ENCODE measurements around the gene ITGA7.
A peak's percentile ranks its signal among the peaks of the same experiment; 100 is the strongest.

The ITGA7 gene

GRCh38 chr12:55705782-55706402 lies 1.8 kb downstream of the ITGA7 start:
- TF ChIP-seq CTBP1 (IDR thresholded peaks at IDR 0.05; ENCODE audit: borderline replicate concordance) (no peak), TARDBP (IDR thresholded peaks at IDR 0.05) (no peak), SUZ12 (IDR thresholded peaks at IDR 0.05) (no peak), ARNT (IDR thresholded peaks at IDR 0.05) (no peak), L3MBTL2 (conservative IDR thresholded peaks at IDR 0.05) (no peak), LEF1 (IDR thresholded peaks at IDR 0.05; ENCODE audit: borderline replicate concordance) (no peak), ELF4 (IDR thresholded peaks at IDR 0.05) (no peak), BHLHE40 (IDR thresholded peaks at IDR 0.05; ENCODE audit: borderline replicate concordance) (no peak), SP1 (IDR thresholded peaks at IDR 0.05) (no peak), FOXK2 (IDR thresholded peaks at IDR 0.05) (no peak)
- TF ChIP-seq, protein P1, sequence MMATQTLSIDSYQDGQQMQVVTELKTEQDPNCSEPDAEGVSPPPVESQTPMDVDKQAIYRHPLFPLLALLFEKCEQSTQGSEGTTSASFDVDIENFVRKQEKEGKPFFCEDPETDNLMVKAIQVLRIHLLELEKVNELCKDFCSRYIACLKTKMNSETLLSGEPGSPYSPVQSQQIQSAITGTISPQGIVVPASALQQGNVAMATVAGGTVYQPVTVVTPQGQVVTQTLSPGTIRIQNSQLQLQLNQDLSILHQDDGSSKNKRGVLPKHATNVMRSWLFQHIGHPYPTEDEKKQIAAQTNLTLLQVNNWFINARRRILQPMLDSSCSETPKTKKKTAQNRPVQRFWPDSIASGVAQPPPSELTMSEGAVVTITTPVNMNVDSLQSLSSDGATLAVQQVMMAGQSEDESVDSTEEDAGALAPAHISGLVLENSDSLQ (IDR thresholded peaks at IDR 0.05): no peak
- peak; percentile 38 for DNase-seq (ENCODE audit: extremely low spot score)
- ChIA-PET POLR2A (interaction anchor here (0.8 to 2.9 kb wide), 4 partner anchors 10 to 24 kb away, joined by 3 to 18 read pairs (median 8); partner anchors contain the start of genes BLOC1S1 and RDH5), CTCF (interaction anchor here (0.8 to 1.8 kb wide), 11 partner anchors 9 to 112 kb away, joined by 3 to 10 read pairs (median 4); partner anchors contain the start of genes BLOC1S1, ORMDL2 and SARNP)

DNA sequence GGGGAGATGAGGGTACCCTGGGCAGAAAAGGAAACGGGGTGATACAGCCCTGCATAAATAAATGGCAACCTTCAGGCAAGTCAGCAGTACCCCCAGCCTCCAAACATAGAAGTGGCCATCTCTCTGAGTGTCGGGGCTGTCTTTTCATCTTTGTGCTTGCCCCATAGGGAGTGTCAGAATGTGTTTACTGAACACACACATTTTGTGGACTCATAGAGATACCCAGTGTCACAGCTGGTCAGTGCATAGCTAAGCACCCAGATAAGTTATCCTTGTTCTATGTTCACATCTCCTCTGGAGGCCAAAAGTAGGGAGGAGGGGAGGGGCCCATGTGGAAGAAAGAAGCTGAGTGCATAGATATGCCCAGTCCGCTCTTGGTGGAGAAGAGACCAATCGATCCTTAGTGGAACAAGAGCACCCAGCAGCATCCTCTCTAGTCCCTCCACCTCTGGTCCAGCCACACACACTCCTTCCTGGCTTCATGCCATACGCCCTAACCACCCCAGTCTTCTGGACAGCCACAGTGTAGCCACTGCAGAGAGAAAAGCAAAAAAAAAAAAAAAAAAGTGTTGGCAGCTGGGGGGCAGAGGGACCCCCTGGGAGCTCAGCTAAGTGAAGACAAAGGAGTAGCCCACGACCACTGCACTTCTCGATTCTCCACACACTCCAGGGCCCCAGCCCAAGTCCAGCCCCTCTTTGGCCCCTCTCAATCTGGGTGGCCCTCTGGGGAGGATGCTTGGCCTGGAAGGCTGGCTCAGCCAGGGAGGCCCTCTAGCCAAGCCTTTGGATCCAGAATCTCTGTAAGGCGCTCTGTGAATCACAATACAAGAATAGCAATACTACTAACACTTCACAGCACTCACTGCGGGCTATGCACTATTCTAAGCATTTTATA lies 2.6 kb downstream of the ITGA7 start:
- POLR2A ChIA-PET: interaction anchor here (1.3 to 2.9 kb wide), 2 partner anchors 12 to 24 kb away, joined by 6 to 18 read pairs; partner anchors contain the start of gene BLOC1S1

GRCh38 chr12:55703901-55704761 lies 3.6 kb downstream of the ITGA7 start:
- POLR2A ChIA-PET: no interaction called here
- TF ChIP-seq FOXM1 (IDR thresholded peaks at IDR 0.05; ENCODE audit: borderline replicate concordance) (no peak), FOXA1 (IDR thresholded peaks at IDR 0.05) (no peak), L3MBTL2 (conservative IDR thresholded peaks at IDR 0.05) (no peak), ZNF384 (IDR thresholded peaks at IDR 0.05) (no peak)
- TF ChIP-seq, protein P1 (IDR thresholded peaks at IDR 0.05): no peak
- CTCF ChIA-PET: no interaction called here
- DNase-seq (ENCODE audit: extremely low spot score): no peak

More for the DNA sequence above, 2.6 kb downstream of the ITGA7 start:
- CTCF ChIA-PET: interaction anchor here (1.0 to 1.6 kb wide), 5 partner anchors 9 to 113 kb away, joined by 3 to 10 read pairs (median 4); partner anchors contain the start of genes ORMDL2 and SARNP
- DNase-seq (ENCODE audit: extremely low spot score): no peak
- TF ChIP-seq LEF1 (IDR thresholded peaks at IDR 0.05; ENCODE audit: borderline replicate concordance): no peak
- TF ChIP-seq HDGF (IDR thresholded peaks at IDR 0.05; ENCODE audit: borderline replicate concordance): no peak
- TF ChIP-seq BHLHE40 (IDR thresholded peaks at IDR 0.05; ENCODE audit: borderline replicate concordance): no peak
- TF ChIP-seq L3MBTL2 (conservative IDR thresholded peaks at IDR 0.05): no peak

DNA sequence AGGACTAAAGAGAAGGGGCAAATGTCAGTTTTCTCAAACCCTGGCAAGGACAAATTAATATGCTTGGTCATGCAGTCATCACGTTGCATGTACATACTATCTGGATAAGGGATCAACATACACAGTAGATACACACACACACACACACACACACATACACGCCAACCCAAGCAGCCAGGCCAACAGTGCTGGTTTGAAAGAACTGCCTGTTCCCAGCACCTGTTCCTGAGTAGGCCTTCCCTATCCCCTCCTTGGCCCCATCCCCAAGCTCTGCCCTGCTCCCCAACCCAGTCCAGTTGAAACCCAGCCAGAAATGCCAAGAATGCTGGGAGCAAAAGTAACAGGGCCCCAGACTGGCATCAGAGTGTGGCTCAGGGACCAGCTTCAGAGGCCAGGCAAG lies 4.4 kb downstream of the ITGA7 start:
- no peak for DNase-seq (ENCODE audit: extremely low spot score)
- ChIA-PET POLR2A (no interaction called here), CTCF (no interaction called here)
- TF ChIP-seq ARNT (IDR thresholded peaks at IDR 0.05) (no peak), CTBP1 (IDR thresholded peaks at IDR 0.05; ENCODE audit: borderline replicate concordance) (no peak), HDGF (IDR thresholded peaks at IDR 0.05; ENCODE audit: borderline replicate concordance) (no peak)

DNA sequence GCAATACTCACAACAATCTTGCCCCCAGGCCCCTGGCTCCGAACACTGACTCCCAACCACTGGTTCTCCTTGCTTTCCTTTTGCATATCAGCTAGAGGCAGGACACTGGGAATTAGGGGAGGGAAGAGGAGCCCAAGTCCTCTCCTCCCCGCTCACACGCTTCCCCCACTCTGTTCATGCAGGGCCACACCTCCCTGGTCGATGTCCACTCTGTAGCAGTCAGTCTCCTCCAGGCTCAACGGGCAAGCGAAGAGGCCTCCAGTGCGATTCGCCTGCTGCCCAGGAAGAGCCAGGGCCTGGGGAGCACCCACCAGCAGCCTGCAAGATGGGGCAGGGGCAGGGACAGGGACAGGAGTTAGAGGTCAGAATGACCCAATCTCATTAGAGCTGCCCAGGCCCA lies 4.8 kb downstream of the ITGA7 start:
- POLR2A ChIA-PET: no interaction called here
- CTCF ChIA-PET: no interaction called here
- TF ChIP-seq L3MBTL2 (conservative IDR thresholded peaks at IDR 0.05) (no peak), FOXM1 (IDR thresholded peaks at IDR 0.05; ENCODE audit: borderline replicate concordance) (no peak), HDGF (IDR thresholded peaks at IDR 0.05; ENCODE audit: borderline replicate concordance) (no peak), BHLHE40 (IDR thresholded peaks at IDR 0.05; ENCODE audit: borderline replicate concordance) (no peak), FOXK2 (IDR thresholded peaks at IDR 0.05) (no peak), NFRKB (IDR thresholded peaks at IDR 0.05) (no peak), ARNT (IDR thresholded peaks at IDR 0.05) (no peak), ELF4 (IDR thresholded peaks at IDR 0.05) (no peak), LEF1 (IDR thresholded peaks at IDR 0.05; ENCODE audit: borderline replicate concordance) (no peak), SUZ12 (IDR thresholded peaks at IDR 0.05) (no peak), SP1 (IDR thresholded peaks at IDR 0.05) (no peak), FOXA1 (IDR thresholded peaks at IDR 0.05) (no peak), TARDBP (IDR thresholded peaks at IDR 0.05) (no peak)
- TF ChIP-seq, protein P1 (IDR thresholded peaks at IDR 0.05): no peak
- no peak for DNase-seq (ENCODE audit: extremely low spot score)

All from HEK293T (cell line).